Common myeloid progenitor, CD34-positive (primary cell): Measurements from ENCODE around the gene PHACTR1.

Source experiments
- CTCF ChIA-PET: fragments of 350-600 bp; sonication (Branson Sonifier 250); formaldehyde crosslinking; loops from one replicate; lab custom pipeline; 2021; ENCODE audit warnings: antibody characterized with exemption; lab: Charles Lee
- POLR2A ChIA-PET: fragments of 350-600 bp; sonication (Branson Sonifier 250); formaldehyde crosslinking; loops from one replicate; lab custom pipeline; 2021; ENCODE audit warnings: antibody characterized with exemption; lab: Charles Lee
- DNase-seq, 3 donors: peaks; one replicate each; pipeline versions ENCODE4 v3.0.0 to v3.0.0-alpha.2; 2013
- H3K27ac ChIP-seq, 2 experiments: 1 replicate in 1 of 2; 2 replicates in 1 of 2; pipeline ENCODE4 v1.7.0; 2013; ENCODE audit warnings: inconsistent platforms in 2 of 2, low read length in 2 of 2, mild to moderate bottlenecking in 2 of 2, low read depth in 1 of 2, moderate library complexity in 1 of 2; ENCODE audit not compliant: severe bottlenecking in 2 of 2, insufficient read depth in 1 of 2, poor library complexity in 1 of 2
- H3K27me3 ChIP-seq, 5 experiments: replicated peaks in 2 of 5; 1 replicate in 3 of 5; 2 replicates in 2 of 5; pipeline versions ENCODE4 v1.6.1 to v1.7.0; 2013; ENCODE audit warnings: low read length in 4 of 5, mild to moderate bottlenecking in 2 of 5, moderate library complexity in 2 of 5, inconsistent platforms in 1 of 5; ENCODE audit not compliant: insufficient read depth in 5 of 5, control insufficient read depth in 4 of 5
- H3K36me3 ChIP-seq, 4 experiments: 1 replicate in 2 of 4; 2 replicates in 2 of 4; pipeline versions ENCODE4 v1.6.1 to v1.7.0; 2013; ENCODE audit warnings: low read length in 3 of 4, control low read depth in 1 of 4, mild to moderate bottlenecking in 1 of 4; ENCODE audit not compliant: control insufficient read depth in 4 of 4, insufficient read depth in 4 of 4
- H3K4me1 ChIP-seq, 4 experiments: 1 replicate in 3 of 4; 2 replicates in 1 of 4; pipeline versions ENCODE4 v1.6.1 to v1.7.1; 2013; ENCODE audit warnings: low read length in 3 of 4, mild to moderate bottlenecking in 3 of 4, control low read depth in 1 of 4, inconsistent platforms in 1 of 4, moderate library complexity in 1 of 4; ENCODE audit not compliant: control insufficient read depth in 4 of 4, insufficient read depth in 4 of 4; ENCODE audit errors: control extremely low read depth in 1 of 4
- H3K4me3 ChIP-seq, 7 experiments: 1 replicate in 4 of 7; 2 replicates in 3 of 7; pipeline versions ENCODE4 v1.5.1 to v1.7.0; 2013; ENCODE audit warnings: mild to moderate bottlenecking in 7 of 7, low read length in 6 of 7, moderate library complexity in 6 of 7, inconsistent platforms in 2 of 7, low read depth in 2 of 7, control low read depth in 1 of 7; ENCODE audit not compliant: insufficient read depth in 4 of 7, control insufficient read depth in 1 of 7; ENCODE audit errors: extremely low read depth in 1 of 7
- H3K9me3 ChIP-seq, 5 experiments: 1 replicate in 4 of 5; 2 replicates in 1 of 5; pipeline versions ENCODE4 v1.6.1 to v1.7.1; 2013; ENCODE audit warnings: low read length in 4 of 5, mild to moderate bottlenecking in 2 of 5, inconsistent platforms in 1 of 5, low read depth in 1 of 5, moderate library complexity in 1 of 5; ENCODE audit not compliant: control insufficient read depth in 4 of 5, insufficient read depth in 2 of 5; ENCODE audit errors: control extremely low read depth in 1 of 5
- WGBS: methylation state at CpG from one replicate; pipeline ENCODE4 v1.1.5; 2013; ENCODE audit not compliant: insufficient coverage; 5-methylcytosine and 5-hydroxymethylcytosine counted together

Gene PHACTR1

DNA sequence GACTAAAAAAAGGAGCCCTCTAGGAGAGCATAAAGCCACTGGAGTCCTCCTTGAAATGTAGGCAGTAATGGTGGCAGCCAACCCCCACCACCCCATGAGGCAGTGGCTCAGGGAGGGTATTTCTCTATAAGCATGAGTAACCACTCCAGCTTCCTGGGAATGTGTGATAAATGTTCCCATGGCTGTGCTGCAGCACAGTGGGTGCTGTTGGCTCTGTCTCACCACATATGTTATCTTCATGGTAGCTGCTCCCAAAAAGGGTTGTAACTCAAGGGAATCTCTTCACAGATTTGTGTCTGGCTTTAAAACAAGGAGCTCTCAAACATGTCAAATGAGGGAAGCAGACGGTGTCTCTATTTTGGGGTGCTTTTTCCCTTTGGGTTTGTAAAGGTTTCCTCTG lies 7.5 kb upstream of the PHACTR1 start:
- Histone ChIP-seq H3K27me3 (peaks cover 0 to 5% (median 0%) of the 10 kb centered on the region in 5 experiments), H3K27ac (no peak overlapping the region), H3K4me1 (no peaks in the 10 kb centered on the region), H3K9me3 (no peaks in the 10 kb centered on the region), H3K4me3 (no peak overlapping the region), H3K36me3 (no peaks in the 10 kb centered on the region)
- 90% methylated on average over 1 of the region's 1 CpG for WGBS
- ChIA-PET POLR2A (no interaction called here), CTCF (interaction anchor here (0.8 kb wide), 1 partner anchor 24 kb away, joined by 3 read pairs; no protein-coding TSS in a partner anchor)
- no peak for DNase-seq

DNA sequence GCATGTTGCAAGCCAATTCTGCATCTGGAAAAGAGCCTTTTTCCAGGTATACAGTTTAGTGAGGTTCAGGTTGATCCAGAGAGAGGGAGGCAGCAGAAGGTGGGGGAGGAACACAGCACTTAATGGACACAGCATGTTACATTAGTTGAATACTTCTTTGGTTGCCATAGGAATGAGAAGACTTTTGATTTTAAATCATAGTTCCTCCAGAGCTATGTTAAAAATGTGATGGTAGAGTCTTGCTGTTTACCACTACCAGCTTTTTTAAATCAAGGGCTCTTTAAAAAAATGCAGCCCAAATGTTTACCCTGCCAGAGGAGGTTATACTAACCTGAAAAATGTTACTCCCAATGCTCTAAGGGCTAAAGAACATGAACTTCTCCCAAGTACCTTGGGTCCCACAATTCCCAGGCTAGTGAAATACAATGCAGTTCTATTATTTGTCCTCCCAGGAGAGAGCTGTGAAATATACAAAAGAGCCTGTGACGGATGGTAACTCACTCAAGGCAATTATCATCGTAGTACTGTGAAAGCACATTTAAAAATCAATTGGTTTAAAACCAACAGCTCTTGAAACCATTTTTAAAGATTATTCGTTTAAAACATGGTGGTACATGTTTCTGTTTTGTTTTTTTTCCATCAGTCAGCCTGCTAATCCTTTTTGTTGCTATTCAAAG lies 6.9 kb upstream of the PHACTR1 start:
- Histone ChIP-seq H3K4me3 (no peak overlapping the region), H3K36me3 (no peaks in the 10 kb centered on the region), H3K4me1 (no peaks in the 10 kb centered on the region), H3K9me3 (no peaks in the 10 kb centered on the region), H3K27ac (no peak overlapping the region), H3K27me3 (peaks cover 0 to 5% (median 0%) of the 10 kb centered on the region in 5 experiments)
- ChIA-PET POLR2A (no interaction called here), CTCF (interaction anchor here (0.8 kb wide), 1 partner anchor 24 kb away, joined by 3 read pairs; no protein-coding TSS in a partner anchor)
- WGBS = 100% methylated on average over 2 of the region's 3 CpGs
- no peak for DNase-seq

DNA sequence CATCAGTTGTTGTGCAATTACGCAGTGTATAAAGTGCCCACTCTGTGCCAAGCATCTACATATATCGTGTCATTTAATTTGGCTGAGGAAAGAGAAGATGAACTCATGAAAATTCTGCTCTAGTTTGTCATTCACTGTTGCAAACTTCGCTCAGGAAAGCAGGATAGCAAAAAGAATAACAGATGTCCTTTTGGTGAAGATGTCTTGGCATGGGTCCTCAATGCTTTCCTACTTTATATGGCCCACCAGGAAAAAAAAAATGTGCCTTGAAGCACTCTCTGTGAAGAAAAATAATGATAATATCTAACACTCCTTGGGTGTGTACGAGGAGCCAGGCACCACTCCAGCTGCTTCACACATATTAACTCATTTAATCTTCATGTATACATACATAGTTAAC lies 5.6 kb upstream of the PHACTR1 start:
- POLR2A ChIA-PET = no interaction called here
- Histone ChIP-seq H3K36me3 (no peaks in the 10 kb centered on the region), H3K27me3 (peaks cover 0 to 6% (median 0%) of the 10 kb centered on the region in 5 experiments), H3K27ac (no peak overlapping the region), H3K9me3 (no peaks in the 10 kb centered on the region), H3K4me1 (no peaks in the 10 kb centered on the region), H3K4me3 (no peak overlapping the region)
- DNase-seq = no peak
- CTCF ChIA-PET = no interaction called here
- WGBS = 86% methylated on average over 2 of the region's 4 CpGs

DNA sequence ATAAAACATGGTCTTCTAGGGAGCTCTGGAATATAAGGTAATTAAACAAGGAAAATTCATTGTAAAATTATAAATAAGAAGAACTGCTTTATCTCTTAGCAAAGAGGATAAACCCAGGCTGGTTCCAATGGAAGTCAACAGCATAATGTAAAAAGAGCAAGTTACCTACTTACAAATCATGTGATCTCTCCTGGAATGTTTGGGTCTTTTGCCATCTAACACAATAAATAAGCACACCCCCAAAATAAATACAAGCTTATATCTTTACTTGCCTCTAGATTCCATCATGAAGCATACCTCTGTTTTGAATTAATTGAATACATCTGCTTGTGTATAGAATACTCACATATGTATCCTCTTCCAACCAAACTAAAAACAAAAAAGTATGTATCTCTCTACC lies 2.5 kb upstream of the PHACTR1 start:
- CTCF ChIA-PET = no interaction called here

DNA sequence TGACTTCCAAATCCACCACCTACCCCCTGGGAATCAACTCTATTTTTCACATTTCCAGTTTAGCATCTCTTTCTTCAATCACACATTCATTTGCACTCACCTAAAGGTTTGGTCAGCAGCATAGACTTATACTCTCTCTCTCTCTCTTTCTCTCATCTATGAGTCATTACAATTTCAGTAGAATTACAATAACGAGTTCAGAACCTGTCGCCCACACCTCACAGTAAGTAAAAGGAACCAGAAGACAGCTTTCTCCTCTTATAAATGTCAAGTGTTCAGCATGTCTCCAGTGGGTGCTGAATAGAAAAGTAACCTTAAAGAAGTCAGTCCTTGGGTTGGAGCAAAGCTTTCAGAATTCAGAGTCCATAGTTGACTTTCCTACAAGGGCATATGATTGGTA lies 1.1 kb upstream of the PHACTR1 start:
- H3K36me3 ChIP-seq = no peaks in the 10 kb centered on the region
- no peak overlapping the region for H3K4me3 ChIP-seq
- POLR2A ChIA-PET = no interaction called here
- DNase-seq = no peak
- CTCF ChIA-PET = no interaction called here
- no peak overlapping the region for H3K27ac ChIP-seq
- WGBS = 90% methylated on average over 2 of the region's 2 CpGs
- no peaks in the 10 kb centered on the region for H3K9me3 ChIP-seq
- no peaks in the 10 kb centered on the region for H3K4me1 ChIP-seq
- H3K27me3 ChIP-seq = peaks cover 0 to 3% (median 0%) of the 10 kb centered on the region in 5 experiments

More for the DNA sequence above, 2.5 kb upstream of the PHACTR1 start:
- DNase-seq = no peak
- Histone ChIP-seq H3K27me3 (peaks cover 0 to 6% (median 0%) of the 10 kb centered on the region in 5 experiments), H3K4me1 (no peaks in the 10 kb centered on the region), H3K4me3 (no peak overlapping the region), H3K36me3 (no peaks in the 10 kb centered on the region), H3K9me3 (no peaks in the 10 kb centered on the region), H3K27ac (no peak overlapping the region)
- POLR2A ChIA-PET = no interaction called here

DNA sequence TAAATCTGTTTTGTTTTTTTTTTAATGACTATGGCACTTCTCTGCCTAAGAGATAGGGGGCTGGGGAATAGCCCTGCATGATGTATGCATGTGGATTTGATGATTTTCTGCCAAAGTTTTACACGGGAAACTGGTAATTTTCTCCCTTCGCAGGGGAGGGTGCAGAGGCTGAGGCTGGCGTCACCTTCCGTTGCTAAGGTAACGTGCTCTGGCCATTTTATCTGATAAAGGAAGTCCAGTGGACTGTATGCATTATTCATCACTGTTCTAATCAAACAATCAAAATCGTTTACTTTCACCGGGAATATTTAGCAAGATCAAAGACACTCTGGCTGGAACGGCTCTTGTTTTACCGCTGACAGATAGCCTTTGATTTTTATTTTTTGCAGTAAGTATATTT lies 789 bp downstream of the PHACTR1 start:
- CTCF ChIA-PET = no interaction called here
- Histone ChIP-seq H3K27me3 (peaks cover 0 to 3% (median 0%) of the 10 kb centered on the region in 5 experiments), H3K36me3 (no peaks in the 10 kb centered on the region), H3K4me3 (no peak overlapping the region), H3K4me1 (no peaks in the 10 kb centered on the region), H3K9me3 (no peaks in the 10 kb centered on the region), H3K27ac (no peak overlapping the region)
- WGBS = 94% methylated on average over 6 of the region's 9 CpGs
- DNase-seq = no peak
- POLR2A ChIA-PET = interaction anchor here (0.6 kb wide), 1 partner anchor 13 kb away, joined by 6 read pairs; no protein-coding TSS in a partner anchor

DNA sequence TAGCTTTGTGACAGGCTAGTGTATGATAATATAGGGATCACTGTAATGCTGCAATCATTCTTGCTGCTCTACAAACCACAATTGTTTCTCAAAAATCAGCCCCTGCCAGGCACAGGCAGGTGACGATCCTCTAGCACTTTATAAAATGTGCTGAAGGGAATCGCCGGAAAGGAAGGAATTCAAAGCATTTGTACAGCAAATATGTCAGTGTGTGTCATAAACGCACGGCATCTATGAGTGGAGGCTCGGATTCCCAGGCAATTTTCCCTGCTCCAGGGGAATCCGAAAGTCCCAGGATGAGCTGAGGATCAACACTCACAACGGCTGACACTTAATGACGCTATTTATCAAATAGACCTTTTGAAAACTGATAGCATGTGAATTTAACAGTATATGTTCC lies 1.4 kb downstream of the PHACTR1 start:
- no peak for DNase-seq
- no peak overlapping the region for H3K27ac ChIP-seq
- no peaks in the 10 kb centered on the region for H3K4me1 ChIP-seq
- H3K36me3 ChIP-seq = no peaks in the 10 kb centered on the region
- POLR2A ChIA-PET = no interaction called here
- no peak overlapping the region for H3K4me3 ChIP-seq
- H3K9me3 ChIP-seq = no peaks in the 10 kb centered on the region
- CTCF ChIA-PET = no interaction called here
- H3K27me3 ChIP-seq = peaks cover 0 to 3% (median 0%) of the 10 kb centered on the region in 5 experiments
- 93% methylated on average over 8 of the region's 9 CpGs for WGBS
